GM23248 (cell line): Measurements from ENCODE around the gene NTPCR. TPM values are rescaled to one million over a fixed set of nuclear protein-coding genes. Genes with fewer than 3 reads are reported as not detected.

Experiments
- DNase-seq: peaks from one replicate; pipeline ENCODE4 v3.0.0-alpha.2; 2015
- H2AFZ ChIP-seq: fragments of 200-600 bp; sonication (generic); 2 replicates; pipeline ENCODE4 v1.6.1; 2016; ENCODE audit warnings: antibody characterized with exemption
- H3F3A ChIP-seq: fragments of 200-600 bp; sonication (generic); 2 replicates; pipeline ENCODE4 v1.6.1; 2016; ENCODE audit warnings: mild to moderate bottlenecking, antibody characterized with exemption, mixed run types; ENCODE audit not compliant: insufficient read depth
- H3K27ac ChIP-seq: fragments of 200-600 bp; sonication (generic); 2 replicates; pipeline ENCODE4 v1.5.1; 2016; ENCODE audit warnings: mild to moderate bottlenecking
- H3K27me3 ChIP-seq: fragments of 200-600 bp; sonication (generic); replicated peaks from 2 replicates; pipeline ENCODE4 v1.6.1; 2016; ENCODE audit warnings: mild to moderate bottlenecking; ENCODE audit not compliant: insufficient read depth
- H3K36me3 ChIP-seq: fragments of 200-600 bp; sonication (generic); 2 replicates; pipeline ENCODE4 v1.6.1; 2016; ENCODE audit warnings: low read depth, mild to moderate bottlenecking
- H3K4me1 ChIP-seq: fragments of 200-600 bp; sonication (generic); 2 replicates; pipeline ENCODE4 v1.6.1; 2016; ENCODE audit warnings: mild to moderate bottlenecking; ENCODE audit not compliant: insufficient read depth
- H3K4me2 ChIP-seq: fragments of 200-600 bp; sonication (generic); one replicate; pipeline ENCODE4 v1.6.1; 2016; ENCODE audit warnings: mild to moderate bottlenecking; ENCODE audit not compliant: unreplicated experiment
- H3K4me3 ChIP-seq: fragments of 200-600 bp; sonication (generic); 2 replicates; pipeline ENCODE4 v1.5.1; 2016; ENCODE audit warnings: mild to moderate bottlenecking
- H3K79me2 ChIP-seq: fragments of 200-600 bp; sonication (generic); 2 replicates; pipeline ENCODE4 v1.6.1; 2016; ENCODE audit warnings: mild to moderate bottlenecking; ENCODE audit not compliant: insufficient read depth
- H3K9ac ChIP-seq: fragments of 200-600 bp; sonication (generic); 2 replicates; pipeline ENCODE4 v1.6.1; 2016; ENCODE audit warnings: mild to moderate bottlenecking
- H3K9me2 ChIP-seq: fragments of 200-600 bp; sonication (generic); 2 replicates; pipeline ENCODE4 v1.6.1; 2016; ENCODE audit warnings: mixed run types, mild to moderate bottlenecking, moderate library complexity; ENCODE audit not compliant: insufficient read depth
- H3K9me3 ChIP-seq: fragments of 200-600 bp; sonication (generic); one replicate; pipeline ENCODE4 v1.6.1; 2017; ENCODE audit warnings: low read depth
- H4K20me1 ChIP-seq: fragments of 200-600 bp; sonication (generic); 2 replicates; pipeline ENCODE4 v1.6.0; 2016; ENCODE audit not compliant: insufficient read depth
- EZH2 ChIP-seq: fragments of 200-600 bp; sonication (generic); IDR thresholded peaks from 2 replicates; pipeline ENCODE4 v1.6.1; 2018; ENCODE audit warnings: antibody characterized with exemption, mild to moderate bottlenecking; ENCODE audit not compliant: insufficient read depth, poor library complexity, severe bottlenecking
- EZH2phosphoT487 ChIP-seq: fragments of 200-600 bp; sonication (generic); IDR thresholded peaks from 2 replicates; pipeline ENCODE4 v1.6.1; 2018; ENCODE audit warnings: antibody characterized with exemption, moderate library complexity, mild to moderate bottlenecking, low read depth; ENCODE audit not compliant: insufficient read depth
- WGBS, 2 experiments: methylation state at CpG; one replicate each; pipeline ENCODE4 v1.1.6; 2015 to 2017; ENCODE audit warnings: low lambda C conversion rate in 2 of 2, low coverage in 1 of 2; ENCODE audit errors: missing lambda C conversion rate in 2 of 2; 5-methylcytosine and 5-hydroxymethylcytosine counted together
- in situ Hi-C: fragments of 300-500 bp; cut with MboI; formaldehyde crosslinking; loops from 2 replicates; pipeline ENCODE4 v1.15.0; 2020
- polyA plus RNA-seq: library from polyadenylated mRNA; unstranded; fragments of >200 nt; fragmentation: Nextera tagmentation; extraction: Ambion mirVana; gene quantifications from 2 replicates; pipeline ENCODE4 v1.2.1, GENCODE V29; 2016
- total RNA-seq: library from RNA; depleted of rRNA; stranded (reverse); fragments of >200 nt; shearing (Covaris generic); gene quantifications from 2 replicates; pipeline ENCODE4 v1.2.3, GENCODE V29; 2014

The NTPCR gene
- total and polyA plus RNA-seq, 2 experiments from 2014 or later: 23.8 to 67.2 TPM

GRCh38 chr1:232951605-232952004 is 1.2 kb downstream of the NTPCR start:
- peak overlapping the region; percentile 81; the same call in 1 of the 2 replicates for H3K9ac ChIP-seq
- no peak for TF ChIP-seq EZH2phosphoT487
- TF ChIP-seq EZH2: no peak

GRCh38 chr1:232952514-232953499 is 2.4 kb downstream of the NTPCR start:
- peaks cover 26% of the 10 kb centered on the region for H3K79me2 ChIP-seq
- in situ Hi-C loops: loop anchor here (10.0 kb wide), 1 partner anchor 318 kb away; the partner anchor contains the start of gene SIPA1L2
- H3K27me3 ChIP-seq: no peaks in the 10 kb centered on the region
- H3K9ac ChIP-seq: no peak overlapping the region
- H3K4me1 ChIP-seq: peaks cover 21% of the 10 kb centered on the region
- peak; percentile 73 for DNase-seq
- TF ChIP-seq EZH2phosphoT487 (no peak), EZH2 (no peak)
- H3K27ac ChIP-seq: no peak overlapping the region
- peaks cover 11% of the 10 kb centered on the region; the same call in 1 of the 2 replicates for H3K36me3 ChIP-seq
- H3K4me3 ChIP-seq: no peak overlapping the region
- H3K9me2 ChIP-seq: no peaks in the 10 kb centered on the region
- H3F3A ChIP-seq: 0 out of 2 replicates have a peak, but pooled peaks cover 9% of the 10 kb centered on the region
- H2AFZ ChIP-seq: no peak overlapping the region
- no peak overlapping the region for H3K4me2 ChIP-seq
- 74 to 83% methylated on average over 2 of the region's 2 CpGs for WGBS, 2 experiments
- no peaks in the 10 kb centered on the region for H3K9me3 ChIP-seq
- H4K20me1 ChIP-seq: no peaks in the 10 kb centered on the region

More at GRCh38 chr1:232951605-232952004, 1.2 kb downstream of the NTPCR start:
- 0 out of 2 replicates have a peak, but pooled peaks cover under 1% of the 10 kb centered on the region for H3K36me3 ChIP-seq
- peak overlapping the region; percentile 92 for H3K4me3 ChIP-seq
- 52 to 62% methylated on average over 1 of the region's 1 CpG for WGBS, 2 experiments
- no peak for DNase-seq
- no peaks in the 10 kb centered on the region for H3K27me3 ChIP-seq
- H3F3A ChIP-seq: 0 out of 2 replicates have a peak, but pooled peaks cover 9% of the 10 kb centered on the region
- no peaks in the 10 kb centered on the region for H3K9me2 ChIP-seq
- peak overlapping the region; percentile 87 for H2AFZ ChIP-seq
- H4K20me1 ChIP-seq: no peaks in the 10 kb centered on the region
- H3K4me1 ChIP-seq: peaks cover 21% of the 10 kb centered on the region
- H3K27ac ChIP-seq: no peak overlapping the region
- H3K9me3 ChIP-seq: no peaks in the 10 kb centered on the region
- in situ Hi-C loops: loop anchor here (10.0 kb wide), 1 partner anchor 317 kb away; the partner anchor contains the start of gene SIPA1L2
- peak overlapping the region; percentile 74 for H3K4me2 ChIP-seq
- peaks cover 26% of the 10 kb centered on the region for H3K79me2 ChIP-seq

DNA sequence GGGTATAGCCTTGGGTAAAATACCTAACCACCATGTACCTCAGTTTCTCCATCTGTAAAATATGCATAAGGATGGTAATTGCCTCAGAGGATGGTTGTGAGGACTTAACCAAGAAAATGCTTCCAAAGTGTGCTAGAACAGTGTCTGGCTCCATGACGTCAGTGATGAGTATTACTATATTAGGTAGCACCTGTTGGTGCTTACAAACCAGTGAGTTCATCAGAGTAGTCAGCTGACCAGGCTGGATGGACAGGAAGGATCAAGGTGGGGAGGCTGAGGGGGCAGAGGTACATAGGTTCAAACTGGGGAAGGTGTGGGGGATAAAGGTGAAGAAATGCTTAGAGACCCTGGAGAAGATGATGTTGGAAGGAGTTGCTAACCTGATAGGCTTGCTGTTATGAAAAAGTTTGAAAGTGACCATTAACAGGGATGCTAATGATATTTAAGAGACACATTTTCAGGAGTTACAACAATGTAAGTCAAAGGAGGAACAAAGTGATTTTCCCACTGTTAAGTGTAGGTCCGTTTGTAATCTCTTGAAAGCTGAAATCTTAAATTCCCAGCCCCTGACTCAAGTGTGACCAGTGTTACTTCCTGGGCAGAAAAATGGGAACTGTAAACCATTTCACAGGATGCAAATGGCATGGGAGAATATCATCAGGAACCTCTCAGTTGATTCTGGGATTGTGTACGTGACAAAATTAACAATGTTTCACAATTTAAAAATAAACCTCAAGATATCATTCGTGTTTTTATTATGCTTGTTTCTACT is 4.4 kb downstream of the NTPCR start:
- Histone ChIP-seq H3K9ac (no peak overlapping the region), H3K27me3 (no peaks in the 10 kb centered on the region), H3K4me2 (no peak overlapping the region), H3K9me3 (no peaks in the 10 kb centered on the region), H3K4me1 (peaks cover 18% of the 10 kb centered on the region), H4K20me1 (no peaks in the 10 kb centered on the region), H3K27ac (no peak overlapping the region), H3K4me3 (no peak overlapping the region), H3K79me2 (peaks cover 26% of the 10 kb centered on the region), H2AFZ (no peak overlapping the region), H3K9me2 (no peaks in the 10 kb centered on the region), H3K36me3 (peaks cover 19% of the 10 kb centered on the region; the same call in 1 of the 2 replicates), H3F3A (0 out of 2 replicates have a peak, but pooled peaks cover 2% of the 10 kb centered on the region)
- in situ Hi-C loops: loop anchor here (10.0 kb wide), 1 partner anchor 320 kb away; the partner anchor contains the start of gene SIPA1L2
- WGBS, 2 experiments: 71 to 72% methylated on average over 4 of the region's 4 CpGs
- TF ChIP-seq EZH2phosphoT487 (no peak), EZH2 (no peak)
- DNase-seq: no peak

- Histone ChIP-seq H3K9ac (no peak overlapping the region), H3K79me2 (peaks cover 19% of the 10 kb centered on the region), H3F3A (no peaks in the 10 kb centered on the region), H3K4me1 (peaks cover 16% of the 10 kb centered on the region), H4K20me1 (no peaks in the 10 kb centered on the region), H3K36me3 (peaks cover 19% of the 10 kb centered on the region; the same call in 1 of the 2 replicates), H3K27me3 (no peaks in the 10 kb centered on the region), H3K4me3 (no peak overlapping the region), H3K9me3 (no peaks in the 10 kb centered on the region), H2AFZ (no peak overlapping the region), H3K27ac (no peak overlapping the region), H3K4me2 (no peak overlapping the region), H3K9me2 (no peaks in the 10 kb centered on the region)
- in situ Hi-C loops: loop anchor here (10.0 kb wide), 1 partner anchor 321 kb away; the partner anchor contains the start of gene SIPA1L2
- no peak for TF ChIP-seq EZH2phosphoT487
- no peak for TF ChIP-seq EZH2
- no peak for DNase-seq
- 86 to 87% methylated on average over 6 of the region's 6 CpGs for WGBS, 2 experiments
Observed at GRCh38 chr1:232956081-232956480, 5.7 kb downstream of the NTPCR start.
